AG10803 (cell line): ENCODE data around the gene CRYGB.

Source experiments
- DNase-seq: peaks from one replicate; pipeline ENCODE4 v3.0.0; 2010; ENCODE audit warnings: low read depth
- H3K4me3 ChIP-seq: 2 replicates; pipeline ENCODE4 v1.5.1; 2011; ENCODE audit warnings: mild to moderate bottlenecking, low read length, control low read depth
- TF ChIP-seq, protein P1 (sequence below): conservative IDR thresholded peaks from 2 replicates; pipeline ENCODE4 v1.5.1; 2011; ENCODE audit warnings: mild to moderate bottlenecking, low read length, control low read depth, inconsistent platforms

The CRYGB gene

GRCh38 chr2:208098267-208098666 is 47.7 kb downstream of the CRYGB start:
- H3K4me3 ChIP-seq, result no peak overlapping the region
- TF ChIP-seq, protein P1, sequence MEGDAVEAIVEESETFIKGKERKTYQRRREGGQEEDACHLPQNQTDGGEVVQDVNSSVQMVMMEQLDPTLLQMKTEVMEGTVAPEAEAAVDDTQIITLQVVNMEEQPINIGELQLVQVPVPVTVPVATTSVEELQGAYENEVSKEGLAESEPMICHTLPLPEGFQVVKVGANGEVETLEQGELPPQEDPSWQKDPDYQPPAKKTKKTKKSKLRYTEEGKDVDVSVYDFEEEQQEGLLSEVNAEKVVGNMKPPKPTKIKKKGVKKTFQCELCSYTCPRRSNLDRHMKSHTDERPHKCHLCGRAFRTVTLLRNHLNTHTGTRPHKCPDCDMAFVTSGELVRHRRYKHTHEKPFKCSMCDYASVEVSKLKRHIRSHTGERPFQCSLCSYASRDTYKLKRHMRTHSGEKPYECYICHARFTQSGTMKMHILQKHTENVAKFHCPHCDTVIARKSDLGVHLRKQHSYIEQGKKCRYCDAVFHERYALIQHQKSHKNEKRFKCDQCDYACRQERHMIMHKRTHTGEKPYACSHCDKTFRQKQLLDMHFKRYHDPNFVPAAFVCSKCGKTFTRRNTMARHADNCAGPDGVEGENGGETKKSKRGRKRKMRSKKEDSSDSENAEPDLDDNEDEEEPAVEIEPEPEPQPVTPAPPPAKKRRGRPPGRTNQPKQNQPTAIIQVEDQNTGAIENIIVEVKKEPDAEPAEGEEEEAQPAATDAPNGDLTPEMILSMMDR, result no peak
- no peak for DNase-seq

DNA sequence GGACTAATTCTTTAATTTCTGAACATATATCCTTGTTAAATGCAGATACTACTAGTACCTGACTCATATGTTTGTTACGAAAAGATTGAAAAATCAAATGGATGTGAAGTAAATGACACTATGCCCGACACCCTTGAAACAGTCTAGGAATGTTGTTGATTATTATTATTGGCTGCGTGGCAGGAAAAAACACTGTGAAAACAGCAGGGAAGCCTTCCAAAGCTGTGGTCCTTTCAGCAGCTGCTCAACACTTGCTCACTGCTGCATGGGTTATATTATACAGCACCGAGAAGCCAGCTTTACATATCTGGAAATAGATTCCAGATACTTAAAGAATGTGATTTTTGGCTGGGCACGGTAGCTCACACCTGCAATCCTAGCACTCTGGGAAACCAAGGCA is 48.2 kb downstream of the CRYGB start:
- DNase-seq, result peak; percentile 88
- no peak overlapping the region for H3K4me3 ChIP-seq
- TF ChIP-seq, protein P1, result no peak

GRCh38 chr2:208097313-208097712 is 48.6 kb downstream of the CRYGB start:
- DNase-seq, result no peak
- H3K4me3 ChIP-seq, result no peak overlapping the region
- TF ChIP-seq, protein P1, result no peak

- DNase-seq, result no peak
- H3K4me3 ChIP-seq, result no peak overlapping the region
- TF ChIP-seq, protein P1, result no peak
These were observed 49.9 kb downstream of the CRYGB start for GRCh38 chr2:208096080-208096479.

DNA sequence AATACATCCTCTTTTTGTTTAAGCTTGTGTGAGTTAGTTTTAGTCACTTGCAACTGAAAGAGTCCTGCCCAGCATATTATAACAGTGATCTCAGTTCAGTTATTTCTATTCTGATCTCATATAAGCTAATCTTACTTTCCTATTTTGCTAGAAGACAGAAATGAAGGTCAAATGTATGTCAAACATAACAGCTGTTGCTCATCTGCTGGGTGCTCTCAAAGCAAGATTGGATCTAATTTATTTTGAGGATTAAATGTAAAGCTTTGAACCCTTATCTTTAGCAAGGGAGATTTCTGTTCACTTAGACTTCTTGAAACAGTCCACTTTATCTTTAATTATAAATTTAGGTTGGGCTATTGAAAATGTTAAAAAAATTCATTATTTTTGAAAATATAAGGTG is 52.8 kb downstream of the CRYGB start:
- H3K4me3 ChIP-seq, result no peak overlapping the region
- TF ChIP-seq, protein P1, result no peak
- no peak for DNase-seq
